H1 (cell line): ENCODE measurements around the gene TBC1D30. TPM values are rescaled to one million over a fixed set of nuclear protein-coding genes. Genes with fewer than 3 reads are reported as not detected.

Source experiments
- CTCF ChIA-PET: fragments of 300-600 bp; sonication (Branson Sonifier 250); formaldehyde crosslinking; loops from one replicate; lab custom pipeline; 2021; ENCODE audit not compliant: partially characterized antibody; lab: Charles Lee
- POLR2A ChIA-PET: fragments of 300-600 bp; sonication (Branson Sonifier 250); formaldehyde crosslinking; loops from one replicate; lab custom pipeline; 2021; ENCODE audit warnings: inconsistent platforms; ENCODE audit not compliant: partially characterized antibody; lab: Charles Lee
- DNase-seq, 2 experiments: peaks; one replicate each; pipeline versions ENCODE4 v3.0.0 to v3.0.0-alpha.2; 2010 to 2022; ENCODE audit warnings: low spot score in 2 of 2, low read depth in 1 of 2, mixed read lengths in 1 of 2
- FAIRE-seq: peaks from 2 replicates; lab custom pipeline; 2011; peaks lifted over from hg19 to GRCh38; lab: Jason Lieb, UNC
- H2AFZ ChIP-seq: 2 replicates; pipeline ENCODE4 v1.8.1; 2012; ENCODE audit warnings: low read length, inconsistent platforms
- H2AK5ac ChIP-seq: 2 replicates; pipeline ENCODE4 v1.6.1; 2013; ENCODE audit warnings: low read depth, low read length
- H2BK120ac ChIP-seq: replicated peaks from 2 replicates; pipeline ENCODE3; 2013; ENCODE audit warnings: low read depth, low read length, inconsistent platforms
- H2BK12ac ChIP-seq: 2 replicates; pipeline ENCODE4 v1.6.1; 2013; ENCODE audit warnings: low read depth, low read length
- H2BK15ac ChIP-seq: 2 replicates; pipeline ENCODE4 v1.6.1; 2013; ENCODE audit warnings: low read length
- H2BK20ac ChIP-seq: 2 replicates; pipeline ENCODE4 v1.6.1; 2013; ENCODE audit warnings: low read length
- H2BK5ac ChIP-seq: 2 replicates; pipeline ENCODE4 v1.6.1; 2013; ENCODE audit warnings: low read depth, low read length
- H3K14ac ChIP-seq: 2 replicates; pipeline ENCODE4 v1.6.1; 2013; ENCODE audit warnings: inconsistent platforms; ENCODE audit not compliant: insufficient read length
- H3K18ac ChIP-seq: 2 replicates; pipeline ENCODE4 v1.6.1; 2013; ENCODE audit warnings: low read length; ENCODE audit errors: extremely low read depth
- H3K23ac ChIP-seq: 2 replicates; pipeline ENCODE4 v1.6.1; 2013; ENCODE audit warnings: inconsistent platforms; ENCODE audit not compliant: insufficient read length
- H3K23me2 ChIP-seq: 2 replicates; pipeline ENCODE4 v1.6.1; 2013; ENCODE audit warnings: low read depth, low read length
- H3K27ac ChIP-seq: 2 replicates; pipeline ENCODE4 v1.6.1; 2011; ENCODE audit warnings: low read depth, low read length, inconsistent platforms
- H3K27me3 ChIP-seq, 4 experiments: replicated peaks in 1 of 4; 1 replicate in 1 of 4; 2 replicates in 3 of 4; pipeline versions ENCODE4 v1.6.1 to v1.8.1; 2011 to 2013; ENCODE audit warnings: low read length in 3 of 4, mild to moderate bottlenecking in 3 of 4, inconsistent platforms in 2 of 4, mixed read lengths in 2 of 4, moderate library complexity in 1 of 4; ENCODE audit not compliant: control insufficient read depth in 3 of 4, insufficient read depth in 3 of 4; ENCODE audit errors: extremely low read depth in 1 of 4
- H3K36me3 ChIP-seq, 4 experiments: 2 replicates each; pipeline versions ENCODE4 v1.6.1 to v1.8.1; 2011 to 2013; ENCODE audit warnings: mild to moderate bottlenecking in 4 of 4, low read length in 3 of 4, moderate library complexity in 2 of 4, control low read depth in 1 of 4, inconsistent platforms in 1 of 4; ENCODE audit not compliant: insufficient read depth in 4 of 4, control insufficient read depth in 2 of 4
- H3K4ac ChIP-seq: replicated peaks from 2 replicates; pipeline ENCODE3; 2013; ENCODE audit warnings: low read length, low read depth, mixed read lengths, inconsistent platforms; ENCODE audit not compliant: insufficient read length
- H3K4me1 ChIP-seq, 4 experiments: replicated peaks in 1 of 4; 1 replicate in 1 of 4; 2 replicates in 3 of 4; pipeline versions ENCODE4 v1.6.1 to v1.8.1; 2011 to 2013; ENCODE audit warnings: low read length in 3 of 4, inconsistent platforms in 2 of 4, mixed read lengths in 1 of 4; ENCODE audit not compliant: insufficient read depth in 4 of 4, control insufficient read depth in 3 of 4
- H3K4me2 ChIP-seq, 2 experiments: 2 replicates each; pipeline versions ENCODE4 v1.6.1 to v1.8.1; 2011 to 2013; ENCODE audit warnings: low read depth in 2 of 2, low read length in 2 of 2, control low read depth in 1 of 2, inconsistent platforms in 1 of 2, mild to moderate bottlenecking in 1 of 2; ENCODE audit not compliant: insufficient read depth in 1 of 2
- H3K4me3 ChIP-seq, 4 experiments: fragments of 200-600, 300-600 bp in 1 of 4; sonication (generic), shearing (Covaris generic), sonication (Bioruptor Twin) in 1 of 4; 2 replicates each; pipeline versions ENCODE4 v1.5.1 to v1.8.1; 2011 to 2016; ENCODE audit warnings: low read length in 4 of 4, low read depth in 3 of 4, control low read depth in 2 of 4, inconsistent platforms in 2 of 4, mild to moderate bottlenecking in 2 of 4, mixed read lengths in 1 of 4, moderate library complexity in 1 of 4; ENCODE audit not compliant: insufficient read depth in 2 of 4; ENCODE audit errors: extremely low read depth in 1 of 4
- H3K56ac ChIP-seq: replicated peaks from 2 replicates; pipeline ENCODE3; 2013; ENCODE audit warnings: low read depth, mild to moderate bottlenecking, mixed read lengths, low read length, inconsistent platforms; ENCODE audit not compliant: insufficient read length
- H3K79me1 ChIP-seq: 2 replicates; pipeline ENCODE4 v1.6.1; 2013; ENCODE audit warnings: low read depth, low read length, control low read depth
- H3K79me2 ChIP-seq, 2 experiments: 2 replicates each; pipeline versions ENCODE4 v1.6.1 to v1.8.1; 2012 to 2013; ENCODE audit warnings: low read length in 2 of 2, mild to moderate bottlenecking in 2 of 2, inconsistent platforms in 1 of 2; ENCODE audit not compliant: insufficient read depth in 2 of 2, control insufficient read depth in 1 of 2
- H3K9ac ChIP-seq, 4 experiments: replicated peaks in 1 of 4; 1 replicate in 1 of 4; 2 replicates in 3 of 4; pipeline versions ENCODE4 v1.6.1 to v1.8.1; 2011 to 2013; ENCODE audit warnings: low read depth in 3 of 4, low read length in 3 of 4, control low read depth in 2 of 4, mild to moderate bottlenecking in 2 of 4, moderate library complexity in 2 of 4, inconsistent platforms in 1 of 4; ENCODE audit errors: extremely low read depth in 1 of 4
- H3K9me3 ChIP-seq, 2 experiments: 2 replicates each; pipeline versions ENCODE4 v1.6.1 to v1.8.1; 2012 to 2013; ENCODE audit warnings: mild to moderate bottlenecking in 2 of 2, moderate library complexity in 2 of 2, control low read depth in 1 of 2, inconsistent platforms in 1 of 2, low read depth in 1 of 2, low read length in 1 of 2, mixed read lengths in 1 of 2; ENCODE audit not compliant: insufficient read depth in 2 of 2
- H4K20me1 ChIP-seq, 2 experiments: replicated peaks in 1 of 2; 2 replicates each; pipeline versions ENCODE3 to v1.8.1; 2011 to 2013; ENCODE audit warnings: inconsistent platforms in 2 of 2, low read length in 2 of 2, mild to moderate bottlenecking in 1 of 2; ENCODE audit not compliant: insufficient read depth in 2 of 2, control insufficient read depth in 1 of 2
- H4K5ac ChIP-seq: 2 replicates; pipeline ENCODE4 v1.6.1; 2013; ENCODE audit warnings: low read length, low read depth, mixed read lengths, inconsistent platforms; ENCODE audit not compliant: insufficient read length
- H4K8ac ChIP-seq: 2 replicates; pipeline ENCODE4 v1.8.0; 2013; ENCODE audit warnings: mild to moderate bottlenecking, moderate library complexity, low read length, inconsistent platforms; ENCODE audit not compliant: insufficient read depth; ENCODE audit errors: extremely low read depth
- H4K91ac ChIP-seq: replicated peaks from 2 replicates; pipeline ENCODE3; 2013; ENCODE audit warnings: low read length, mixed read lengths, inconsistent platforms; ENCODE audit not compliant: insufficient read length
- KDM4A ChIP-seq: IDR thresholded peaks from one replicate; pipeline ENCODE4 v1.7.1; 2012; ENCODE audit warnings: low read depth, mild to moderate bottlenecking, moderate library complexity, low read length, inconsistent platforms; ENCODE audit not compliant: severe bottlenecking
- KDM5A ChIP-seq: fragments of 200-600 bp; IDR thresholded peaks from 2 replicates; pipeline ENCODE4 v1.7.1; 2012; ENCODE audit warnings: mild to moderate bottlenecking, low read length, inconsistent platforms, mixed read lengths
- MAFK ChIP-seq: IDR thresholded peaks from 2 replicates; pipeline ENCODE4 v1.6.1; 2012; ENCODE audit warnings: low read depth, mild to moderate bottlenecking, improper control_type of control experiment, low read length
- RAD21 ChIP-seq, 2 experiments: IDR thresholded peaks in 1 of 2; conservative IDR thresholded peaks in 1 of 2; 2 replicates each; pipeline ENCODE4 v1.6.1; 2011; ENCODE audit warnings: low read depth in 2 of 2, low read length in 2 of 2, improper control_type of control experiment in 1 of 2, inconsistent platforms in 1 of 2, mild to moderate bottlenecking in 1 of 2, moderate library complexity in 1 of 2
- RXRA ChIP-seq: IDR thresholded peaks from 2 replicates; pipeline ENCODE4 v1.6.1; 2011; ENCODE audit warnings: low read depth, mild to moderate bottlenecking, low read length, moderate library complexity; ENCODE audit not compliant: insufficient read depth
- SIN3A ChIP-seq, 2 experiments: IDR thresholded peaks in 1 of 2; conservative IDR thresholded peaks in 1 of 2; 2 replicates each; pipeline ENCODE4 v1.6.1; 2011 to 2012; ENCODE audit warnings: low read length in 2 of 2, improper control_type of control experiment in 1 of 2, low read depth in 1 of 2, mild to moderate bottlenecking in 1 of 2
- ZNF274 ChIP-seq: IDR thresholded peaks from 2 replicates; pipeline ENCODE4 v1.7.0; 2012; ENCODE audit warnings: low read length, borderline replicate concordance; ENCODE audit errors: extremely low read depth
- WGBS, 2 experiments: shearing (Covaris generic) in 1 of 2; methylation state at CpG; one replicate each; pipeline versions ENCODE4 v1.1.6 to v1.1.7; 2013 to 2015; ENCODE audit warnings: low lambda C conversion rate in 2 of 2, mixed read lengths in 2 of 2, inconsistent platforms in 1 of 2, low coverage in 1 of 2, missing lambda C conversion rate in 1 of 2; ENCODE audit not compliant: insufficient replicate concordance in 2 of 2, insufficient coverage in 1 of 2, insufficient read length in 1 of 2; ENCODE audit errors: extremely low coverage in 1 of 2, missing lambda C conversion rate in 1 of 2; 5-methylcytosine and 5-hydroxymethylcytosine counted together
- polyA plus RNA-seq, 7 experiments: library from polyadenylated mRNA; depleted of rRNA in 3 of 7; stranded (reverse) in 5 of 7; unstranded in 2 of 7; fragments of >200 nt in 5 of 7; fragments of 200-250 nt in 2 of 7; gene quantifications; 1 replicate in 5 of 7; 2 replicates in 1 of 7; 4 replicates in 1 of 7; pipeline versions ENCODE4 v1.2.1 to v1.2.3, GENCODE V29; 2011 to 2013; ENCODE audit warnings: missing spikeins in 2 of 7, mixed read lengths in 2 of 7
- total RNA-seq: library from RNA; stranded (reverse); fragmentation: NEBNext Ultra II Directional; extraction: Animal tissue kit (Norgen Biotek cat#: 25700); gene quantifications from 2 replicates; pipeline ENCODE4 v1.2.1, GENCODE V29; 2021

The TBC1D30 gene
- total and polyA plus RNA-seq, 2 of the 8 experiments (the other 6 are each of a cell fraction or from before 2014, with no cell fraction given) = 2.8 to 5.5 TPM

GRCh38 chr12:64877363-64878004 lies 53.0 kb downstream of the TBC1D30 start:
- no peak overlapping the region for H2BK120ac ChIP-seq
- no peak overlapping the region for H3K4me3 ChIP-seq
- H2AFZ ChIP-seq = no peak overlapping the region
- no peaks in the 10 kb centered on the region; the same call in 1 of the 2 replicates for H3K23me2 ChIP-seq
- no peak overlapping the region for H3K27ac ChIP-seq
- H3K56ac ChIP-seq = no peak overlapping the region
- FAIRE-seq (no peak), DNase-seq (no peak)
- H4K5ac ChIP-seq = no peak overlapping the region
- H3K4me1 ChIP-seq = no peaks in the 10 kb centered on the region
- POLR2A ChIA-PET = no interaction called here
- CTCF ChIA-PET = interaction anchor here (0.5 to 3.3 kb wide), 5 partner anchors 13 to 393 kb away, joined by 3 to 12 read pairs (median 3); no protein-coding TSS in a partner anchor
- no peak overlapping the region for H2BK15ac ChIP-seq
- no peaks in the 10 kb centered on the region for H3K27me3 ChIP-seq
- H3K23ac ChIP-seq = no peak overlapping the region
- H4K20me1 ChIP-seq = no peaks in the 10 kb centered on the region
- no peaks in the 10 kb centered on the region for H3K9me3 ChIP-seq
- H2AK5ac ChIP-seq = no peak overlapping the region
- H3K18ac ChIP-seq = no peak overlapping the region
- no peak overlapping the region for H2BK5ac ChIP-seq
- H3K79me2 ChIP-seq = no peaks in the 10 kb centered on the region
- no peak overlapping the region for H2BK12ac ChIP-seq
- H3K14ac ChIP-seq = no peak overlapping the region
- H3K79me1 ChIP-seq = no peaks in the 10 kb centered on the region
- no peak overlapping the region for H4K91ac ChIP-seq
- 89% methylated on average over 3 of the region's 3 CpGs; no CpG with 5 or more reads in 1 of the 2 experiments for WGBS, 2 experiments
- no peak overlapping the region for H3K9ac ChIP-seq
- H4K8ac ChIP-seq = no peak overlapping the region
- no peak overlapping the region for H3K4ac ChIP-seq
- no peaks in the 10 kb centered on the region for H3K36me3 ChIP-seq
- no peak overlapping the region for H3K4me2 ChIP-seq
- H2BK20ac ChIP-seq = no peak overlapping the region
- TF ChIP-seq RAD21 (IDR thresholded peaks at IDR 0.05 in 1 of 2, conservative IDR thresholded peaks at IDR 0.05 in 1 of 2; ENCODE audit: low read depth in 2 of 2, low read length in 2 of 2) (no peak), KDM4A (no peak), MAFK (no peak), SIN3A (conservative IDR thresholded peaks at IDR 0.05 in 1 of 2, IDR thresholded peaks at IDR 0.05 in 1 of 2; ENCODE audit: low read depth in 1 of 2, low read length in 2 of 2) (no peak), ZNF274 (no peak), KDM5A (no peak), RXRA (no peak)
